Common myeloid progenitor, CD34-positive (primary cell): ENCODE results near the gene FUT3. TPM values are rescaled to one million over a fixed set of nuclear protein-coding genes. Genes with fewer than 3 reads are reported as not detected.

Experiments used
- CTCF ChIA-PET: fragments of 350-600 bp; sonication (Branson Sonifier 250); formaldehyde crosslinking; loops from one replicate; lab custom pipeline; 2021; ENCODE audit warnings: antibody characterized with exemption; lab: Charles Lee
- POLR2A ChIA-PET: fragments of 350-600 bp; sonication (Branson Sonifier 250); formaldehyde crosslinking; loops from one replicate; lab custom pipeline; 2021; ENCODE audit warnings: antibody characterized with exemption; lab: Charles Lee
- DNase-seq, 3 donors: peaks; one replicate each; pipeline versions ENCODE4 v3.0.0 to v3.0.0-alpha.2; 2013
- H3K27ac ChIP-seq, 2 experiments: 1 replicate in 1 of 2; 2 replicates in 1 of 2; pipeline ENCODE4 v1.7.0; 2013; ENCODE audit warnings: inconsistent platforms in 2 of 2, low read length in 2 of 2, mild to moderate bottlenecking in 2 of 2, low read depth in 1 of 2, moderate library complexity in 1 of 2; ENCODE audit not compliant: severe bottlenecking in 2 of 2, insufficient read depth in 1 of 2, poor library complexity in 1 of 2
- H3K27me3 ChIP-seq, 5 experiments: replicated peaks in 2 of 5; 1 replicate in 3 of 5; 2 replicates in 2 of 5; pipeline versions ENCODE4 v1.6.1 to v1.7.0; 2013; ENCODE audit warnings: low read length in 4 of 5, mild to moderate bottlenecking in 2 of 5, moderate library complexity in 2 of 5, inconsistent platforms in 1 of 5; ENCODE audit not compliant: insufficient read depth in 5 of 5, control insufficient read depth in 4 of 5
- H3K36me3 ChIP-seq, 4 experiments: 1 replicate in 2 of 4; 2 replicates in 2 of 4; pipeline versions ENCODE4 v1.6.1 to v1.7.0; 2013; ENCODE audit warnings: low read length in 3 of 4, control low read depth in 1 of 4, mild to moderate bottlenecking in 1 of 4; ENCODE audit not compliant: control insufficient read depth in 4 of 4, insufficient read depth in 4 of 4
- H3K4me1 ChIP-seq, 4 experiments: 1 replicate in 3 of 4; 2 replicates in 1 of 4; pipeline versions ENCODE4 v1.6.1 to v1.7.1; 2013; ENCODE audit warnings: low read length in 3 of 4, mild to moderate bottlenecking in 3 of 4, control low read depth in 1 of 4, inconsistent platforms in 1 of 4, moderate library complexity in 1 of 4; ENCODE audit not compliant: control insufficient read depth in 4 of 4, insufficient read depth in 4 of 4; ENCODE audit errors: control extremely low read depth in 1 of 4
- H3K4me3 ChIP-seq, 7 experiments: 1 replicate in 4 of 7; 2 replicates in 3 of 7; pipeline versions ENCODE4 v1.5.1 to v1.7.0; 2013; ENCODE audit warnings: mild to moderate bottlenecking in 7 of 7, low read length in 6 of 7, moderate library complexity in 6 of 7, inconsistent platforms in 2 of 7, low read depth in 2 of 7, control low read depth in 1 of 7; ENCODE audit not compliant: insufficient read depth in 4 of 7, control insufficient read depth in 1 of 7; ENCODE audit errors: extremely low read depth in 1 of 7
- H3K9me3 ChIP-seq, 5 experiments: 1 replicate in 4 of 5; 2 replicates in 1 of 5; pipeline versions ENCODE4 v1.6.1 to v1.7.1; 2013; ENCODE audit warnings: low read length in 4 of 5, mild to moderate bottlenecking in 2 of 5, inconsistent platforms in 1 of 5, low read depth in 1 of 5, moderate library complexity in 1 of 5; ENCODE audit not compliant: control insufficient read depth in 4 of 5, insufficient read depth in 2 of 5; ENCODE audit errors: control extremely low read depth in 1 of 5
- WGBS: methylation state at CpG from one replicate; pipeline ENCODE4 v1.1.5; 2013; ENCODE audit not compliant: insufficient coverage; 5-methylcytosine and 5-hydroxymethylcytosine counted together
- polyA plus RNA-seq: library from polyadenylated mRNA; unstranded; fragments of 120-200 nt; gene quantifications from one replicate; pipeline ENCODE4 v1.2.1, GENCODE V29; 2013

Gene FUT3
- 0.07 TPM for polyA plus RNA-seq

GRCh38 chr19:5851302-5851701, at the start of gene FUT3:
TSS of gene FUT3 (minus strand) at chr19:5851449.
- DNase-seq = no peak
- ChIA-PET POLR2A (interaction anchor here (0.7 kb wide), 1 partner anchor 846 kb away, joined by 3 read pairs; no protein-coding TSS in a partner anchor), CTCF (no interaction called here)
- Histone ChIP-seq H3K27me3 (no peaks in the 10 kb centered on the region), H3K27ac (no peak within 1 kb of the TSS), H3K4me1 (peaks cover 0 to 18% (median 3%) of the 10 kb centered on the region in 4 experiments), H3K36me3 (no peaks in the 10 kb centered on the region), H3K9me3 (no peaks in the 10 kb centered on the region), H3K4me3 (no peak within 1 kb of the TSS)
- 84% methylated on average over 9 of the region's 10 CpGs for WGBS

GRCh38 chr19:5900976-5901375, 49.7 kb upstream of the FUT3 start:
- no peak overlapping the region for H3K4me3 ChIP-seq
- H3K9me3 ChIP-seq = no peaks in the 10 kb centered on the region
- H3K36me3 ChIP-seq = peaks cover 0 to 28% (median 16%) of the 10 kb centered on the region in 4 experiments
- ChIA-PET CTCF (interaction anchor here (1.4 to 1.6 kb wide), 2 partner anchors 9 to 97 kb away, joined by 3 to 5 read pairs; no protein-coding TSS in a partner anchor), POLR2A (no interaction called here)
- no peaks in the 10 kb centered on the region for H3K27me3 ChIP-seq
- no peak overlapping the region for H3K27ac ChIP-seq
- 98% methylated on average over 8 of the region's 8 CpGs for WGBS
- DNase-seq = no peak
- H3K4me1 ChIP-seq = peaks cover 0 to 25% (median 16%) of the 10 kb centered on the region in 4 experiments

DNA sequence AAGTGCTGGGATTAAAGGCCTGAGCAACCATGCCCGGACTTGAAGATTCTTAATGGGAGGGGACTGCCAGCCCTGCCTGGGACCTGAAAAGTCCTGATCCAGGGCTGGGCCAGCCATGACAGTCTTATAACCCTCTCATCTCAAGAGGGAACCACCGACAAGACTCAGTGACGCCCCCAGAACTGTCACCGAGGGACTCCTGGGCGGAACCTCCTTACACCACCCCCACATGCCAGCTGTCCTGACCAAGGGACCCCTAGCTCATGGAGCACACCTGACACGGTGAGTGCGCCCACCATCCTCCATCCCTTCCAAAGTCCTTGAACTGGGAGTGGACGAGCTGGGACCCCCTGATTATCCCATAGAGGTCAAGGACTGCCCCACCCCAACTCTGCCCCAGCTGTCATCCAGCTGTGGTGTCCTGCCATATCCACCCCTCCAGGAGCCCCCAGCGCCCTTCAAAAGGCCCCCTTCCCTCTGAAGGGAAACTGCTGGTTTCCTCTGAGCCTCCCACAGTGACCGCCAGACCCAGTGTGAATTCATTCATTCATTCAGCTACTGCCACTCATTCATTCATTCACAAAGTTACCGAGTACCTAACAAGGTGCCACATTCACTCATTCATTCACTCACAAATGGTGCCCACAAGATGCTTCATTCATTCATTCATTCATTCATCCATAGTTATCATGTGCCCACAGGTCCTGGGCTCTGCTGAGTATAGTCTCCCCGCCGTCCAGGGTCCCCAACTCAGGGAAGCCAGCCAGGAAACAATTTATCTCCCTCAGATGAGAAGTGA, 48.7 kb upstream of the FUT3 start:
- ChIA-PET CTCF (interaction anchor here (1.1 to 1.6 kb wide), 3 partner anchors 8 to 96 kb away, joined by 3 to 5 read pairs (median 3); no protein-coding TSS in a partner anchor), POLR2A (interaction anchor here (0.5 kb wide), 1 partner anchor 10 kb away, joined by 4 read pairs; no protein-coding TSS in a partner anchor)
- Histone ChIP-seq H3K27me3 (no peaks in the 10 kb centered on the region), H3K27ac (no peak overlapping the region), H3K9me3 (no peaks in the 10 kb centered on the region), H3K4me1 (peaks cover 0 to 26% (median 14%) of the 10 kb centered on the region in 4 experiments), H3K36me3 (peaks cover 0 to 38% (median 21%) of the 10 kb centered on the region in 4 experiments), H3K4me3 (no peak overlapping the region)
- DNase-seq = no peak
- 96% methylated on average over 11 of the region's 13 CpGs for WGBS

GRCh38 chr19:5897189-5897969, 46.1 kb upstream of the FUT3 start:
- H3K27me3 ChIP-seq = peaks cover 0 to 1% (median 0%) of the 10 kb centered on the region in 5 experiments
- POLR2A ChIA-PET = no interaction called here

GRCh38 chr19:5896365-5897076, 45.3 kb upstream of the FUT3 start:
- H3K27me3 ChIP-seq = peaks cover 0 to 10% (median 4%) of the 10 kb centered on the region in 5 experiments
- DNase-seq = no peak
- 95% methylated on average over 28 of the region's 29 CpGs for WGBS
- ChIA-PET POLR2A (no interaction called here), CTCF (interaction anchor here (2.6 kb wide), 1 partner anchor 92 kb away, joined by 9 read pairs; no protein-coding TSS in a partner anchor)
- peaks cover 0 to 42% (median 22%) of the 10 kb centered on the region in 4 experiments for H3K36me3 ChIP-seq
- no peak overlapping the region for H3K4me3 ChIP-seq
- H3K9me3 ChIP-seq = no peaks in the 10 kb centered on the region
- no peak overlapping the region for H3K27ac ChIP-seq
- H3K4me1 ChIP-seq = peaks cover 0 to 33% (median 14%) of the 10 kb centered on the region in 4 experiments

More at GRCh38 chr19:5897189-5897969, 46.1 kb upstream of the FUT3 start:
- CTCF ChIA-PET = interaction anchor here (1.1 to 2.6 kb wide), 2 partner anchors 91 to 93 kb away, joined by 3 to 9 read pairs; no protein-coding TSS in a partner anchor
- H3K9me3 ChIP-seq = no peaks in the 10 kb centered on the region
- WGBS = 95% methylated on average over 23 of the region's 30 CpGs
- peaks cover 0 to 29% (median 14%) of the 10 kb centered on the region in 4 experiments for H3K4me1 ChIP-seq
- peaks cover 0 to 42% (median 22%) of the 10 kb centered on the region in 4 experiments for H3K36me3 ChIP-seq
- no peak for DNase-seq
- no peak overlapping the region for H3K4me3 ChIP-seq
- peak overlapping the region in 1 of 2 experiments; percentile 17 for H3K27ac ChIP-seq

GRCh38 chr19:5895890-5896289, 44.6 kb upstream of the FUT3 start:
- 91% methylated on average over 4 of the region's 8 CpGs for WGBS
- no peaks in the 10 kb centered on the region for H3K9me3 ChIP-seq
- peaks cover 0 to 16% (median 4%) of the 10 kb centered on the region in 5 experiments for H3K27me3 ChIP-seq
- ChIA-PET POLR2A (no interaction called here), CTCF (interaction anchor here (2.6 kb wide), 1 partner anchor 92 kb away, joined by 9 read pairs; no protein-coding TSS in a partner anchor)
- DNase-seq = no peak
- peaks cover 0 to 39% (median 18%) of the 10 kb centered on the region in 4 experiments for H3K36me3 ChIP-seq
- no peak overlapping the region for H3K27ac ChIP-seq
- no peak overlapping the region for H3K4me3 ChIP-seq
- peaks cover 0 to 33% (median 14%) of the 10 kb centered on the region in 4 experiments for H3K4me1 ChIP-seq
